GM19438 (cell line): Measurements from ENCODE around the gene SMYD4.
A peak's percentile ranks its signal among the peaks of the same experiment; 100 is the strongest.
"Not testable (repeated sequence)": the region's sequence is repeated elsewhere in the genome, so short reads cannot be mapped to it uniquely, and the experiment has no call there.

Experiments
- ATAC-seq: cut with Tn5 transposase; IDR thresholded peaks from one replicate; pipeline ENCODE4 v1.9.1; 2021; ENCODE audit warnings: low read depth; ENCODE audit not compliant: unreplicated experiment

The SMYD4 gene, protein sequence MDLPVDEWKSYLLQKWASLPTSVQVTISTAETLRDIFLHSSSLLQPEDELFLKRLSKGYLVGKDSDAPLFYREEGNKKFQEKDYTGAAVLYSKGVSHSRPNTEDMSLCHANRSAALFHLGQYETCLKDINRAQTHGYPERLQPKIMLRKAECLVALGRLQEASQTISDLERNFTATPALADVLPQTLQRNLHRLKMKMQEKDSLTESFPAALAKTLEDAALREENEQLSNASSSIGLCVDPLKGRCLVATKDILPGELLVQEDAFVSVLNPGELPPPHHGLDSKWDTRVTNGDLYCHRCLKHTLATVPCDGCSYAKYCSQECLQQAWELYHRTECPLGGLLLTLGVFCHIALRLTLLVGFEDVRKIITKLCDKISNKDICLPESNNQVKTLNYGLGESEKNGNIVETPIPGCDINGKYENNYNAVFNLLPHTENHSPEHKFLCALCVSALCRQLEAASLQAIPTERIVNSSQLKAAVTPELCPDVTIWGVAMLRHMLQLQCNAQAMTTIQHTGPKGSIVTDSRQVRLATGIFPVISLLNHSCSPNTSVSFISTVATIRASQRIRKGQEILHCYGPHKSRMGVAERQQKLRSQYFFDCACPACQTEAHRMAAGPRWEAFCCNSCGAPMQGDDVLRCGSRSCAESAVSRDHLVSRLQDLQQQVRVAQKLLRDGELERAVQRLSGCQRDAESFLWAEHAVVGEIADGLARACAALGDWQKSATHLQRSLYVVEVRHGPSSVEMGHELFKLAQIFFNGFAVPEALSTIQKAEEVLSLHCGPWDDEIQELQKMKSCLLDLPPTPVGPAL

DNA sequence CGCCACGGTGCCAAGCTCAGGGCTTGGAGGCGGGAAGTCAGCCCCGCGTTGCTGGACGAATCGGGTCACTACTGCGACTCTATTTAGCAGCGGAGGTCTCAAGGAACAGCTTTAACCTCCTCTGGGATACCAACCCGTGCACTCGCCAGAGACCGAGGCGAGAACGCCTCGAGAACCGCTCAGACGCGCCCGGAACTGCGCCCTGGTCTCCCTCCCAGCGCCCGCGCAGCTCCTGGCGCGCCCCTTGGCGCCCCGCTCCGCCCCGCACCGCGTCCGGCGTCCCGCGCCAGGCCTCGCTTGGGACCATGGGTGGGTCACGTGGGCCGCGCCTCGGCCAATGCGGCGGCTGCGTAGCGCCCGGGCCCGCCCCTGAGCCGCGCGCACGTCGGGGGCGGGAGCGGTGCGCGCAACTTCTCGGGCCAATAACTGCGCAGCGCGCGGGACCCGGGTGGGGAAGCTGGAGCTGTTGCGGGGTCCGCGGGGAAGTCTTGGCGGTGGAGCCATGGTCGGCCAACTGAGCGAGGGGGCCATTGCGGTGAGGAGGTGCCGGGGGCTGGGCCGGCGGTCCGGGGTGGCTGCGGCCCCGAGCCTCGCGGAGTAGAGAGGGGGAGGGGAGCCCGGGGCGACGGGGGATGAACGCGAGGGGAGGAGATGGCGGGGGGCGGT is at the start of gene SMYD4, which contains the start of gene RPA1:
TSS of gene SMYD4 (minus strand) at position 311 of the 666 bp plus-strand sequence. CDS start 1,908 bp downstream, outside the sequence.
TSS of gene RPA1 (plus strand) at position 414 of the 666 bp plus-strand sequence. CDS start at position 503, 89 bp downstream.
- peak; percentile 82 for ATAC-seq

DNA sequence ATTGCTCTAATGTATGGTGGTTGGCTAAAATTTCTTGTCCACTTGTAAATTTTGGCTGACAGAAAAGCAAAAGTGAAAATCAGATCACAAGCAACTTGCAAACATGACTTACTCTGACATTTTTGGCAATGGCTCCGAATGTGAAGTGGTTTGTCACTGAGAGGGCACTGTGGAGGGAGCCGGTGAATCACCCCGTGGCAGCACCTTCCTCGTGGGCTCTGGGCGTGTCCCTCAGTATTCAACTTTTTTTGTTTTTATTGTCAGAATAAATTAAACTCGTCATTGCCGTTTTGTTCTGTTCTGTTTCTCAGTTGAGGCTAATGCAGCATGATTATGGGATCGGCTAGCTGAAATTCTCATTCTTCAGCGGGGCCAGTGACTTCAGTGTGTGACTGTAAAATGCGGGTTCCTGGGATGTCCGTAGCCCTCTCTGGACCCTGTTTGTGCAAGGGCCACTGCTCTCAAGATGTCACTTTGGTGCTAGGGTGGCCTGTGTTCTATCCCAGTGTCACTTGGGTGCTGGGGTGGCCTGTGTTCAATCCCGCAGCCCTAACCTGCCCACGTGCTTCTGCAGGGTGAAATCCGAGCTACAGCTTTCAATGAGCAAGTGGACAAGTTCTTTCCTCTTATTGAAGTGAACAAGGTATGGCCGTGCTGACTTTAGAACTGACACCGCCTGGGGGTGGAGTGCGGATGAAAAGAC is 48.9 kb upstream of the SMYD4 start:
- ATAC-seq, result no peak

DNA sequence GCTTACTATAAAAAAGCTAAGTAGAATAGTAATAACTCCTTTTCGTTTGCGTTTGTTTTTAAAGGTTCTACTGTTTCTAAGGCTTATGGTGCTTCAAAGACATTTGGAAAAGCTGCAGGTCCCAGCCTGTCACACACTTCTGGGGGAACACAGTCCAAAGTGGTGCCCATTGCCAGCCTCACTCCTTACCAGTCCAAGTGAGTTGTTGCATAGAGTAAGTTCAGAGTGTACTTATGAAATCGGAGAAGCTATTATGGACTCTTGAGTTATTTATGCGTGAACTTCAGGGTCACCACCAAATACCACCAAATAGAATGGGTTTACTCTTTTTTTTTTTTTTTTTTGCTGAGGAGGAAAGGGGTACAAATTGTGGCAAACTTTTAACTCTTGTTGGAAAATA is 45.9 kb upstream of the SMYD4 start:
- no peak for ATAC-seq

DNA sequence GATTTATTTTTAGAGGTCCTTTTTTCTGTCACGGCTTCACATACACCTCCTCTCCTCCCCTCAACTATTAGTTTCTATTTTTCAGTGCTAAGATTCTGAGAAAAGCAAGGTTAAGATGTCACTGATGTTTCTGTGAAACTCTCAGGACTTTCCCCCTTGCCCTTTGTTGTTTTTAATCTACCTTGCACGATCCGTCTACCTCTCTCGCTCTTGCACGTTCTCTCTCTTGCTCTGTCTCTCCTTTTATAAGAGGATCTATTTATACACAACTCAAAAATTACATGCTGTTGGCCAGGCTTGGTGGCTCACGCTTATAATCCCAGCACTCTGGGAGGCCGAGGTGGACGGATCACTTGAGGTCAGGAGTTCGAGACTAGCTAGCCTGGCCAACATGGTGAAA is 43.7 kb upstream of the SMYD4 start:
- no peak for ATAC-seq

DNA sequence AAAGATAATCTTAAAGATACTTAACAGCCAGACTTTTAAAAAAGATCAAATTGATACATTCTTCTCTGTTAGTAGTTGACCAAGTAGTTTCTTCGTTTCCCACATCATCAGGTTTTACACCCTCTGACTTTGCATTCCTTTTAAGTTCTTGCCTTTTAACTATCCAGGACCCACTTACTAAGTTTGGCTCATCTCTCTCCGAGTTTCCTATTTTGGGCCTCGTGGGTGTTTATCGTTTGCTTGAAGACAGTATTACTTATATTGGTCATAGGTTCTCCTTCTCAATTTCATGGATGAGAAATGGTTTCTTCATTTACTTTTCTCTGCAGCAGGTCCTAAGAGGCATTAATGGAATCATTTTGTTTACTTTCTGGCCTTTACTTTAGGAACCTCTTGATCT is 43.3 kb upstream of the SMYD4 start:
- no peak for ATAC-seq

DNA sequence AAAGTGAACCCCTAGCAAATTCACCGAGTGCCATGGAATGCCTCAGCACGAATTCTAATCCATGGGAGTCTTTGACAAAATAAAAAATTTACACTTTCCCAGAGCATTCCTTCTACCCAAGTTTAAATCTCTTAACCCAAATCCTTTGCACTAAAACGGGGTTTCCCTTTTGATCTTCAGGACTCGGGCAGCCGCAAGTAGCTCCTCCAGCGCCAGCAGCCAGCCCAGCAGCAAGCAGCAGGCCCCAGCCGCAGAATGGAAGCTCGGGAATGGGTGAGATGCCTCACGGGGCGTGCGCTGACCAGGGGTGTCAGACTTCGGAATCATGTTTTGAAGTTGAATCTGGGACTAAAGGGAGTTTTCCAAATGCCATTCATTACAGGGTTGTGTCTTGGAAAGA is 42.6 kb upstream of the SMYD4 start:
- no peak for ATAC-seq

DNA sequence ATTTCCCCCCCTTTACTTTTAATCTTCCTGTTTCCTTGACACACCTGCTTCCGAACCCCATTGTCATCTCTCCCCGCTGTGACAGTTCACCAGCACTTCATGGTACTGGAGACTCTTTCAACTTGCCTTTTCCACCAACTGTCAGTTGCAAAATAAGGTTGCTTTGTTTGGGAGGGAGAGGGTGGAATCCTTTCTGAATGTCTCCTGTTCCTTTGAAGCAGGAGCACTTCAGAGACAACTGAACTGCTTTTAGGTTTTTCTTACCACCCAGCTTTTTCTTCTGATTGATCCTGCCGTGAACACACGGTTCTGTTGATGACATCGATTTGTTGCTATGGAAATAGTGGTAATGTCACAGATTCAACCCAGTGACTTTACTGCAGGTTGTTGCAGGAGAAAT is 42.1 kb upstream of the SMYD4 start:
- ATAC-seq, result no peak

DNA sequence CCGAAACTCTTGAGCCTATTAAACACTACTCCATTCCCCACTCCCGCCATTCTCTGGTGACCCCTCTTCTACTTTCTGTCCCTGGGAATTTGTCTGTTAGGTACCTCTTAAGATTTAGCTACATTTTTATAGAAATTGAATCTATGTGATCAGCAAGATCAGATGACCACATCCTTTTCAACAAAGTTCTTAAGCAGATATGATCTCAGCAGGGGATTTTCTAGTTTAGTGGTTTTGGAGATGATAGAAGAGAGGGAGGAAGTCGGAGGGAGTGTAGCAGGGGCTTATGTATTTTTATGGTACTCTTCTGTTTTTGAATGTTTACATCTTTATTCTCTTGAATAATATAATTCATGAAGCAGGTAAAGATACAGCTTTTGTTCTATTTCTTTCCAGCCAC is 40.9 kb upstream of the SMYD4 start:
- ATAC-seq, result no peak

DNA sequence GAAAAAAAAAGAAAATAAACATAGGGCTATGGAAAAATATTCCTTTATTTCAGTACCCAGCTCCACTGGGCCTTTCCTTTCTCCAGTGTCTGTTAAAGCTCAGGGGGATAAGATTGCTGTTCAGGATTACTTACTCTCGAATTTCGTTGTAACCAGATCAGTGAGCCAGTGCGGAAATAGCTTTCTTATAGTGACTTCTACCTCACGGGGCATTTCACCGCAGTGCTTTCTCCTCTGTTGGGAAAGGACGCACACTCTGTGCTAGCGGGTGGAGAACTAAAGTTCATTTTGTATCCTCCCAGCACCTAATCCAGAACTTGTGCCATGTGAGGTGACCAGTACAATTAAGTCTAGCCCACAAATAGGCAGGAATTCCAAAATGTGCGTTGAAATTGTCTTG is 38.4 kb upstream of the SMYD4 start:
- ATAC-seq, result no peak

DNA sequence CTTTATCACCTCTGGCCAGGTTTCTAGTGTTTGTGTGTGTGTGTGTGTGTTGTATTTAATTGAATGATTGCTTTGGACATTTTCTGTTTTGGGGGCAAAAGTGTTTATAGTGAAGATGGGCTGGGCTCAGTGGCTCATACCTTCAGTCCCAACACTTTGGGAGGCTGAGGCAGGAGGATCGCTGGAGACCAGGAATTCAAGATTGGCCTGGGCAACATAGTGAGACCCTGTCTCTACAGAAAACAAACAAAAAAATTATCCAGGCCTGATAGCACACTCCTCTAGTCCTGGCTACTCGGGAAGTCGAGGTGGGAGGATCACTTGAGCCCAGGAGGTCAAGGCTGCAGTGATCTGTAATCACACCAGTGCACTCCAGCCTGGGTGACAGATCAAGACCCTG is 37.6 kb upstream of the SMYD4 start:
- ATAC-seq, result no peak

DNA sequence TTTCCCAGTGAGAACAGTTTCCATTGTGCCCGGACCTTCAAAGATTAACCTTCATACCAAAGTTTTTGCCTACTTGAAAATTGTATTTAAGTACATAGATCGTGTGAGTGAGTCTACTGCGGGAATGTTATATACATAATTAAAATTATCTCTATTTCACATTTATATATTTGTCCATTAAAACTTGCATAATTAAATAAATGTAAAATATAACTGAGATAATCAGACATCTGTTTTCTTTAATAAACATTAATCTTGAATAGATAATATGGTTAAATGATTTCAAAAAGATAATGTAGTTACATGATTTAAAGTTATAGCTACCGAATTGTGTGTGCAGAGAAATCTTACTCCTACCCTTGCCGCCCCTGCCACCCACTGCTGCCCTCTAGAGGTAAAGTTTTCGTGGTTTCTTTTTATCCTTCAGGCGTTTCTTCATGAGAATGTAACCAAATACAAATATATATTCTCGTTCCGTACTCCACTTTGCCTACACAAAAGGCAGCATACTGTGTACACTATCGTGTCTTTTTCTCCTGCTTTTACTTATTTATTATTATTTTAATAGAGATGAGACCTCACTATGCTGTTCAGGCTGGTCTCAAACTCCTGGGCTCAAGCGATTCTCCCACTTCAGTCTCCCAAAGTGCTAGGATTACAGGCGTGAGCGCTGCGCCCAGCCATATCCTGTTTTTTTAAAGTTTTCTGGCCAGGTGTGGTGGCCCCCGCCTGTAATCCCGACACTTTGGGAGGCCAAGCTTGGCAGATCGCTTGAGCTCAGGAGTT is 35.7 kb upstream of the SMYD4 start:
- no peak for ATAC-seq

DNA sequence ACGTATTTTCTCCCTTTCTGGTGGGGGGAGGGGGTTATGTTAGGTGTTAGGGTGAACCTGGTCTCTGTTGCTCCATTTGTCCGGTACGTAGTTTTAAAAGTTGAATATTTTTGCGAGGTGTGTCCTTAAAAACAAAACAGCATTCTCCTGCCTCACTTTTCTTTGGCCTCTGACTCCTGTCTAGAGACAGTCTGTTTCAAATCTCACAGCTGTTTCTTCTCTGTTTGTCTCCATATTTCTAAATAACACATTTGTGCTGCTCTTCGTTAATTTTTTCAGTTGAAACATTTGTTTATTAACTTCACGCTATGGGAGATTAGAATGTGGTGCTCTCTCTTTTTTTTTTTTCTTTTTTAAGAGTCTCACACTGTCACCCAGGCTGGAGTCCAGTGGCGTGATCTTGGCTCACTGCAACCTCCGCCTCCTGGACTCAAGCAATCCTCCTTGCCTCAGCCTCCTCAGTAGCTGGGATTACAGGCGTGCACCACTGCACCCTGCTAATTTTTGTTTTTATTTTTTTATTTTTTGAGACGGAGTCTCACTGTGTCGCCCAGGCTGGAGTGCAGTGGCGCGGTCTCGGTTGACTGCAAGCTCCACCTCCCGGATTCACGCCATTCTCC is 31.8 kb upstream of the SMYD4 start:
- ATAC-seq, result no peak

DNA sequence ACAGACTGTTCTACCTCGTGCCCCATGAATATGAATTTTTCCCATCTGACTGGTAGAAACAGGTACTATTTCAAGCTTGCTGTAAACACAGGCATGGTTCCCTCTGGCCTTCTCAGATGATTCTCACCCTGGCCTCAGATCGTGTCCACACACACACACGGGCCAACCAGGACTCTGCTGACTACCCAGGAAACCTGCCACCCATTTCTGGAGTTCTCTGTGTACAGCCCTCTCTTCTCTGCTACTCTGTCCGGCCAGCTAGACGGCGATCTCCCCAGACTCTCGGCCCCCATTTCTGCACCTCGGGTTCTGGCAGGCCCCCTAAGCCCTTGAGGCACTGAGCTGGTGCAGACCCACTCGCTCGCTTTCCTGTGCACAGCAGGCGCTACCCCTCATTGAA is 31.3 kb upstream of the SMYD4 start:
- no peak for ATAC-seq

DNA sequence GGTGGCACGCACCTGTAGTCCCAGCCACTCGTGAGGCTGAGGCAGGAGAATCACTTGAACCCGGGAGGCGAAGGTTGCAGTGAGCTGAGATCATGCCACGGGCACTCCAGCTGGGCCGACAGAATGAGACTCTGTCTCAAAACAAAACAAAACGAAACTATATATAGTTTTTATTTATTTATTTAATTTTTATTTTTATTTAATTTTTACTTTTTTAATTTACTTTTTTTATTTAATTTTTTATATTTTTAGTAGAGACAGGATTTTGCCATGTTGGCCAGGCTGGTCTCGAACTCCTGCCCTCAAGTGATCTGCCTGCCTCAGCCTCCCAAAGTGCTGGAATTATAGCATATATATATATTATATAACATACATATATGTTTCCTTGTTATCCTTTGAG is 26.8 kb upstream of the SMYD4 start:
- not testable (repeated sequence) for ATAC-seq

DNA sequence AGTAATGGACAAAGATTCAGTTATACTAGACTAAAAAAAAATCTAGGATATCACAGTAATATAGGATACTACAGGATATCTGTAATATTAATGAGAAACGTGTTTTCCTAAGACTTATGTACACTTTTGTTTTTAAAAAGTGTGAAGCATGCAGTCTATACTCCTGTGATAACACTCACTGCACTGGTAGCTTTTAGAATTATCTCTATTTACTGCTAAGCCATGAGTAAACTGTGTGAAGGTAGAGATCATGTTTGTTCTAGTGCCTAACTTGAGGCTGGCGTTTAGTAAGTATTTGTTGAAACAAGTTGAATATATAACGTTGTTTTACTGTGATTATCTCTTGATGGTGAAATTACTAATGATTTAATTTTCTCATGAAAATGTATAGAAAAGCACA is 24.0 kb upstream of the SMYD4 start:
- ATAC-seq, result no peak

DNA sequence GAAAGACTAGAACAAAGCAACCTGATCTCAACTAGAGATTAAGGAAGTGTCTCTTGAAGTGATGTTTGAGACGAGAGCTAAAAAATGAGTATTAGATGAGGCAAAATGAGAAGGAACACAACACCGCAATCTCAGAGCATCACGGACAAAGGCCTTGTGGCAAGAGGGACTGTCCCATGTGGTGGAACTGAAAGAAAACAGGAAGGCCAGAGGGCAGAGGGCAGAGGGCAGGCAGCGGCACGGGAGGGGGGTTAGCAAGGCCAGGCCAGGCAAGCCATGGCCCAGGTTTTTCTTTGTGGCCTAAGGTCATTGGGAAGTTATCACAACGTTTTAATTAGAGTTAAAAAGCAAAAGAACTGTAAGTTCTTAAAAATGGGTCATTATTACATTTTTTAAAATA is 22.6 kb upstream of the SMYD4 start:
- no peak for ATAC-seq

DNA sequence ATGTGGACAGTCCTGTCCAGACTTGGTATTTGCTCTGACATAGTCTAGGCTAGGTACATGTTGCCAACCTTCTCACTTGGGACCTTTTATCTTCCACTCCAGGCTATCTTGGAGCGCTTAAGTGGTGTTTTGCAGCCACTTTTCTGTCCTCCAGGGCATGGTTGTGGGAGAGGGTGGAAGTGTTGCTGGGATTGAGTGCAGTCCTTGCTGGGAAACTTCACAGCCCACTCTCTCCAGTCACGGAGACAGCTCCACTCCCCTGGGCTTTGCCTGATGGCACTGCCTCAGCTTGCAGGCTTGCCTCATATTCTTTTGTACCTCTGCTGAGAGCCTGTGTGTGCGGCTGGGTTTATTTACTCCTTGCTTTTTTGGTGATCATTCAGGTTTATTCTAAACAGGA is 17.5 kb upstream of the SMYD4 start:
- no peak for ATAC-seq

DNA sequence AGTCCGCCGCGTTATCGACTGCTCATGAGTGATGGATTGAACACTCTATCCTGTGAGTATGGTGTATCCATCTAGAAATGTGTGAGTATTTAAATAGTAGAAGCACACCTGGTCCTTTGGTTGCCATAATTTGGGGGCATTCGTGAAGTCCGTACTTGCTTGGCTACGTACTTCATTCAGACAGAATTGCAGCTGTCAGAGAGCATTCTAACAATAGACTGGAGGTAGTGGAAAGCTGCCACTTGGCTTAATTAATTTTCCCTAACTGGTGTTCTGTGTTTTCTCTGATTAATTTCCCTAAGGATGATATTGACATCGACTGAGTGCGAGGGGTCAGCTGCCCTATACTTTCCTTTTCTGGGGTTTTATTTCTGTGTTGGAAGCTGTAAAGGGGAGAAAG is 14.2 kb upstream of the SMYD4 start:
- ATAC-seq, result no peak

DNA sequence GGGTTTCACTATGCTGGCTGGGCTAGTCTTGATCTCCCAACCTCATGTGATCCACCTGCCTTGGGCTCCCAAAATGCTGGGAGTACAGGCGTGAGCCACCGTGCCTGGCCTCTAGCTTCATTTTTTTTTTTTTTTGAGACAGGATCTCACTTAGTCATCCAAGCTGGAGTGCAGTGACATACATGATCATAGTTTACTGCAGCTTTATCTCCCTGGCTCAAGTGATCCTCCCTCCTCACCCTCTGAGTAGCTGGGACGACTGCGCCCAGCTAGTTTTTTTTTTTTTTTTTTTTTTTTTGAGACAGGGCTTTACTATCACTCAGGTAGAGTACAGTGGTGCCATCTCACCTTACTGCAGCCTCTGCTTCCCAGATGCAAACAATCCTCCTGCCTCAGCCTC is 9.8 kb upstream of the SMYD4 start:
- no peak for ATAC-seq
